ENCODE results near the gene BEND6.

- no peak for TF ChIP-seq CTCF (IDR thresholded peaks at IDR 0.05)
- TF ChIP-seq POLR2A (IDR thresholded peaks at IDR 0.05), result no peak
- no peak for TF ChIP-seq POLR2AphosphoS5 (IDR thresholded peaks at IDR 0.05; ENCODE audit: insufficient read depth in 1 of 2, low read depth in 1 of 2)
These were observed 48.2 kb upstream of the BEND6 start for GRCh38 chr6:56906752-56907151.

Measured in vagina (tissue), 2 donors.